ENCODE results near the gene GIGYF1.
"Not testable (repeated sequence)": the region's sequence is repeated elsewhere in the genome, so short reads cannot be mapped to it uniquely, and the experiment has no call there.

The GIGYF1 gene

DNA sequence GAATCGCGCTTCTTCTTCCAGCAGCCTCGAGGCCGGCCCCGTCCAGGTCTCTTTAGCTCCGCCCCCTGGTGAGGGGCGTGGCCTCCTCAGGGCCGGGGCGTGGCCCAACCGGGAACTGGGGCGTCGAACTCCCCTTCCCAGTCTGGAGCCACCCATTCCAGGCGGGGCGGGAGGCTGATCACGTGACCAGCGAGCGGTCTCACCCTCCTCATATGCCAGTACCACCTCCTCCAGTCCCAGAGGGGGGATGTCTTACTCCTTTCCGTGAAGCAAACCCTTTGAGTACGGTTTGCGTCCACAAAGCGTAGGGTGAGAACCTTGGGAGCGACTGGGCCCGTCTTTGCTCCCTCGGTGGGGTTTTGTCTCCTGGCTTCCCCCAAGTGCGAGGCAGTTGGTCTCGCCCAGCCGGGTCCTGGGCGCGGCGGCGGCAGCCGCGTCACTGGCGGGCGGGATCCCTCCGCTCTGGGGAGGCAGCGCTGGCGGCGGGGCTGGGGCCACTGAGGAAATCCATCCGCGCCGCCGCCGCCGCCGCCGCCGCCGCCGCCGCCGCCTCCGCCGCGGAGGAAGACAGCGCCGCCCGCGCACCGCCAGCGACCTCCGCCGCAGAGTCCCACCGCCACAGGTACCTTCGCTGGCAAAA lies 20.6 kb downstream of the GIGYF1 start, which contains the start of gene GNB2:
TSS of gene GNB2 (plus strand) at position 439 of the 640 bp plus-strand sequence. CDS start 2,526 bp downstream, outside the sequence.
- peak; percentile 99 for DNase-seq (ENCODE audit: low read depth, low spot score)

DNA sequence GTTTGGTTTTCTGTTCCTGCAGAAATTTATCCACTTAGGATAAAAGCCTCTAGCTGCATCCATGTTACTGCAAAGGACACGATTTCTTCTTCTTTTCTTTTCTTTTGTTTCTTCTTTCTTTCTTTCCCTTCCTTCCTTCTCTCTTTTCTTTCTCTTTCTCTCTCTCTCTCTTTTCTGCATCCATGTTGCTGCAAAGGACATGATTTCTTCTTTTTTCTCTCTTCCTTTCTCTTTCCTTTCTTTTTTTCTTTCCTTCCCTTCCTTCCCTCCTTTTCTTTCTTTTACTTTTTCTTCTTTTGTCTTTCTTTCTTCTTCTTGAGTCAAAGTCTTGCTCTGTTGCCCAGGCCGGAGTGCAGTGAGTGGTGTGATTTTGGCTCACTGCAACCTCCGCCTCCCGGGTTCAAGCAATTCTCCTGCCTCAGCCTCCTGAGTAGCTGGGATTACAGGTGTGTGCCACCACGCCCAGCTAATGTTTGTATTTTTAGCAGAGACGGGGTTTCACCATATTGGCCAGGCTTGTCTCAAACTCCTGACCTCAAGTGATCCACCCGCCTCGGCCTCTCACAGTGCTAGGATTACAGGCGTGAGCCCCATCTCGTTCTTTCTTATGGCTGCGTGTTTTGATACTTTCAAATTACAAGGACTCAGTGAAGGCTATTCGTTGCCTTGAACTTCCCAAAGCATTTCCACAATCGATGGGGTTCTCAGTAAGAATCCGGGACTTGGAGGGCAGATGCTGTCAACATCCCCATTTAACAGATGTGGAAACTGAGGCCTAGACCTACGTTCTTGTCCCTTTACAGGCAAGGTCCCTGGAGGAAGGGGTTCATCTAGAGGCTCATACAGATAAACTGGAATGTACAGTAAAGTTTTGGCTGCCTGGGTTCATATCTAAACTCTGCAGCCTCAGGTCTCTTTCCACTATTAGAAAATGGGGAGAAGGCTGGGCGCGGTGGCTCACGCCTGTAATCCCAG lies 22.4 kb downstream of the GIGYF1 start:
- DNase-seq (ENCODE audit: low read depth, low spot score), result no peak

DNA sequence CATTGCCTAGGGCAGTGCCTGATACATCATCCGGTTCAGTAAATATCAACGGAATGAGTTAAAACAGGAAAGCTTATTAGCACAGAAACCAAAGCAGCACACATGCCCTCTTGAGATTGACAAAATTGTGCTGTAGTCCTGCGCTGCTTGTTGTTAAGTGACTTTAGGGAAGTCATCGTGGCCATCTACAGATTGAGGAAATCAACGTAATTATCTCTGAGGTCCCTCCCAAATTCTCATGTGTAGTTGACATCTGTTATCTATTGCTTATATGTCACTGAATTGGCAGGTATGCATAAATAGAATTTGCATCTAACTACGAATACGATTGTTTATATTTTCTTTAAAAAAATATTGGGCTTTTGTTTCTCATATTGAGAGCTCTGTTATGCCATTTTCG lies 24.0 kb downstream of the GIGYF1 start:
- DNase-seq (ENCODE audit: low read depth, low spot score), result no peak

DNA sequence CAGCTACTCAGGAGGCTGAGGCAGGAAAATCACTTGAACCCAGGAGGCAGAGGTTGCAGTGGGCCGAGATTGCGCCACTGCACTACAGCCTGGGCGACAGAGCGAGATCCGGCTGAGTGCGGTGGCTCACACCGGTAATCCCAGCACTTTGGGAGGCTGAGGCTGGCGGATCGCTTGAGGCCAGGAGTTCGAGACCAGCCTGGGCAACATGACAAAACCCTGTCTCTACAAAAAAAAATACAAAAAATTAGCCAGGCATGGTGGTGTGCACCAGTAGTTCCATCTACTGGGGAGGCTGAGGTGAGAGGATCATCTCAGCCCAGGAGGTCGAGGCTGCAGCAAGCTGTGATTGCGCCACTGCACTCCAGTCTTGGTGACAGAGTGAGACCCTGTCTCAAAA lies 24.9 kb downstream of the GIGYF1 start:
- DNase-seq (ENCODE audit: low read depth, low spot score), result not testable (repeated sequence)

DNA sequence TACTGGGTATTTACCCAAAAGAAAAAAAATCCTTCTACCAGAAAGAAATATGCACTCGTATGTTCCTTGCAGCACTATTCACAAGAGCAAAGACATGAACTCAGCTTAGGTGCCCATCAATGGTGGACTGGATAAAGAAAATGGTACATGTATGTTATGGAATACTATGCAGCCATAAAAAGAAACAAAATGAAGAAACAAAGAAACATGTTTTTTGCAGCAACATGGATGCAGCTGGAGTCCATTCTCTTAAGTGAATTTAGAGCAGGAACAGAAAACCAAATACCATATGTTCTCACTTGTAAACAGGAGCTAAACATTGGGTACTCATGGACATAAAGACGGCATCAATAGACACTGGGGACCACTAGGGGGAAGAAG lies 26.0 kb downstream of the GIGYF1 start:
- DNase-seq (ENCODE audit: low read depth, low spot score), result no peak

DNA sequence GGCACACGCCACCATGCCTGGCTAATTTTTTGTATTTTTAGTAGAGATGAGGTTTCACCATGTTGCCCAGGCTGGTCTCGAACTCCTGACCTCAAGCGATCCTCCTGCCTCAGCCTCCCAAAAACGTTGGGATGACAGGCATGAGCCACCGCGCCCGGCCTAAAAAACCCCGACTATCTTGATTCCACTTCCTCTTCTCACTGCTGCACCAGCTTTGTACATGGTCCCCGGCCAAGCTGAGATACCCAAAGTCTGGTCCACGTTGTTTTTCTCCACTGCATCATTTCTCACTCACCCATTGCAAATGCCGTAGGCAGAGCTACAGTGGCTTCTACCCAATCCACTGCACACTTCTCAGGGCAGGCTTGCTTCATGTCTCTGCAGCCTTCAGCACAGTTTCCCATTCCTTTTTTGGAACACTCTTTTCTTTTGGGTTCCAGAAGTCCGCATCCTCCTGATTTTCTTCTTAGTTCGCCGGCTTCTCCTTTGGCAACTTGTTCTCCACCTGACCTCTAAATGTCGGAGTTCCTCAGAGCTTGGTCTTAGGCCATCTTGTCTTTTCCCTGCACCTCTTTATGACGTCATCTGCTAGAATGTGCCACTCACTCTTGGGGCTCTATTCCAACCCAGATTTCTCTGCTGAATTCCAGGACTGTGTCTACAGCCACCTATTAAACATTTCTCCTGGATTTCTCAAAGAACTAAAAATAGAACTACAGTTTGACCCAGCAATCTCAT lies 26.6 kb downstream of the GIGYF1 start:
- no peak for DNase-seq (ENCODE audit: low read depth, low spot score)

DNA sequence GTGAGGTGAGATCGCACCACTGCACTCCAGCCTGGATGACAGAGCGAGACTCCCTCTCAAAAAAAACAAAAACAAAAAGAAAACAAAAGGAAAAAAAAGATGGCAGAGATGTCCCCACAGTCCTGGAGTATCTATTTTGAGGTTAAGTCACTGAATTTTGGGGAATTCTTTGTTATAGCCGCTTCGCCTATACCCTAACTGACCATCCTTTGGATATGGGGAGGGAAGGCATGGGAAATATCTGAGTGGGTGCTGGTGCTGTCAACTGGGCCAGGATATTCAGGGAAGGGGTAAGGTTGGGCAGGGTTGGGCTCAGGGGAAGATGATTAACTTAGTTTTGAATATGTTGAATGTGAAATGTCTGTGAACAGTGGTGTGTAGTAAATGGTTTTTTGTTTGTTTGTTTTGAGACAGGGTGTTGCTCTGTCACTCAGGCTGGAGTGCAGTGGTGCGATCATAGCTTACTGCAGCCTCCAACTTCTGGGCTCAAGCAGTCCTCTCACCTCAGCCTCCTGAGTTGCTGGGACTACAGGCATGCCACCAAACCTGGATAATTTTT lies 28.8 kb downstream of the GIGYF1 start:
- no peak for DNase-seq (ENCODE audit: low read depth, low spot score)

DNA sequence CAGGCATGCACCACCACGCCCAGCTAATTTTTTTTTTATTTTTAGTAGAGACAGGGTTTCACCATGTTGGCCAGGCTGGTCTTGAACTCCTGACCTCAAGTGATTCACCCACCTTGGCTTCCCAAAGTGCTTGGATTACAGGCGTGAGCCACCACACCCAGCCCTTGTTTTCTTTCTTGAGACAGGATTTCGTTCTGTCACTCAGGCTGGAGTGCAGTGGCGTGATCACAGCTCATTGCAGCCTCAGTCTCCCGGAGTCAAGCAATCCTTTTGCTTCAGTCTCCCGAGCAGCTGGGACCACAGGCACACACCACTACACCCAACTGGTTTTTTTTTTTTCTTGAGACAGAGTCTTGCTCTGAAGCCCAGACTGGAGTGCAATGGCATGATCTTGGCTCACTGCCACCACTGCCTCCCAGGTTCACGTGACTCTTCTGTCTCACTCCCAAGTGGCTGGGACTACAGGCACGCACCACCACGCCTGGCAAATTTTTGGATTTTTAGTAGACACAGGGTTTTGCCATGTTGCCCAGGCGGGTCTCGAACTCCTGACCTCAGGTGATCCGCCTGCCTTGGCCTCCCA lies 31.8 kb downstream of the GIGYF1 start:
- DNase-seq (ENCODE audit: low read depth, low spot score), result not testable (repeated sequence)

DNA sequence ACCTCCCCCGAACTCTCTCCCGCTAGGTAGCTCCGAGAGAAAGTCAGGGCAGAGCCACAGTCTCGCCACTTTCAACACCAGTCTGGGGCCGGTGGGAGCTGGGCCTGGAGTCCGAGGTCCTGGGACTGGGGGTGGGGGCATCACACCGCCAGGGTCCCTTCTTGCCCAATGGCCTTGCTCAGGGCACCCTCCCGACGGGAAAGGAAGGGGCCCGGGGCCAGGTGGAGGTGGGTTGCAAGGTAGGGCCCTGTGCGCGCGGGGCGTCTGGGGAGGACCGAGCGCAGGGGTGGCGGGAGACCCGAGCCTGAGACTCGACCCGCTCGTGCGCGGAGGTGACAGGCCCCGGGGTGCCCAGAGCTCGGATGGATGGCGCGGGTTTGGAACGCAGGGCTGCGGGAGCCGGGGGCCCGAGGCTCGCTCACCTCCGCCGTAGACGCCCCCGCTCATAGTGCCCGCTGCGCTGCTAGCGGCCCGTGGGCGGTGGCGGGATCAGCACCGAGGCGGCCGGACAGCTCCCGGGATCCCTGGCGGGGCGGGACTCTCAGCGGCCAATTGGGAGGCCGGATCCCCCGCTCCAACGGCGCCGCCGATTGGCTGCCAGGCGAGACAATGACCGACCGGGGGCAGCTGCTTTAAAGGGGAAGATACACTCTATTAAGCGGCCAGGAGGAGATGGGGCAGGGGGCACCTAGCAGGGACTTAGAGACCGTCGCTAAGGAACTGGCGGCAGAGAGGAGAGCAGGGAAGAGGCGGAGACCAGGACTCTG lies 38.0 kb downstream of the GIGYF1 start, which contains the start of gene ACTL6B:
TSS of gene ACTL6B (minus strand) at position 541 of the 767 bp plus-strand sequence. CDS start at position 447, 94 bp downstream.
- DNase-seq (ENCODE audit: low read depth, low spot score), result no peak

DNA sequence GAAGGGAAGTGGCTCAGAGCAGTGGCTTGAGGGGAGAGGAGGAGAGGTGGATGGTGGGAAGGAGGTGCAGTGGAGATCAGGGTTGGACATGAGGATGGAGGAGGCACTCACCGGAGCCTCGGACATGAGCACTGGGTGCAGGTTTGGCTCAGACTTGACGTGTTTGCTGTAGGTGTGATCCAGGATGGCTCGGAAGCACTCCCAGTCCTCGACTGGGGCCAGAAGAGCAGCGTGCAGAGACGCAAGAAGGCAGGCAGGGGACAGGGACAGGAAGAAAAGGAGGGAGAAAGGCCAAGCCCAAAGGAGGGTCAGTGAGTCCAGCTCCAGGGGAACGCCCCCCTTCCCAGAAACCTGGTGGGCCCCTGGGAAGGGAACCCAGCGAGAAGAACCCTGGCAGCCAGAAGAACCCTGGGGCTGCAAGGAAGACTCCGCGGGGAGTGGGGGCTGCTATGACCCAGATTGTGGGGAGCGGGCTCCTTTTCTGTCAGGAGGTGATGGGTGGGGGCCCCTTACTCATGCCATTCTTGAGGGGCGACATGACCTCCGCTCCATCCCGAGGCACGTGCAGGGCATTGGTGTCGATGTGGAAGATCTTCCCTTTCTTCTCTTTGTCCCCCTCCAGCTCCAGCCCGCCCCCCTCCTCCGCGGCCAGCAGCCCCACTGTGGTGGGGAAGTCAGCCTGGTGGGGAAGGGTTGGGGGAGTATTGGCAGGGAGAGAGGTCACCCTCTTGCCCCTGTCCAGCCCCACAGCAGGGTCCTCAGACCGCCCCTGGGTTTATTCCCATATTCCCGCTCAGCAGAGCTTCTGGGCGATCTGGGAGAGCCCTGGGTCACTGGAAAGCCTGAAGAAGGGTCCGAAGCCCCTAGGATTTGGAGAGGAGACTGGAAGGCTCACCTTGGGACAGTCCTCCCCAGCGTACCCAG lies 38.9 kb downstream of the GIGYF1 start:
- no peak for DNase-seq (ENCODE audit: low read depth, low spot score)

DNA sequence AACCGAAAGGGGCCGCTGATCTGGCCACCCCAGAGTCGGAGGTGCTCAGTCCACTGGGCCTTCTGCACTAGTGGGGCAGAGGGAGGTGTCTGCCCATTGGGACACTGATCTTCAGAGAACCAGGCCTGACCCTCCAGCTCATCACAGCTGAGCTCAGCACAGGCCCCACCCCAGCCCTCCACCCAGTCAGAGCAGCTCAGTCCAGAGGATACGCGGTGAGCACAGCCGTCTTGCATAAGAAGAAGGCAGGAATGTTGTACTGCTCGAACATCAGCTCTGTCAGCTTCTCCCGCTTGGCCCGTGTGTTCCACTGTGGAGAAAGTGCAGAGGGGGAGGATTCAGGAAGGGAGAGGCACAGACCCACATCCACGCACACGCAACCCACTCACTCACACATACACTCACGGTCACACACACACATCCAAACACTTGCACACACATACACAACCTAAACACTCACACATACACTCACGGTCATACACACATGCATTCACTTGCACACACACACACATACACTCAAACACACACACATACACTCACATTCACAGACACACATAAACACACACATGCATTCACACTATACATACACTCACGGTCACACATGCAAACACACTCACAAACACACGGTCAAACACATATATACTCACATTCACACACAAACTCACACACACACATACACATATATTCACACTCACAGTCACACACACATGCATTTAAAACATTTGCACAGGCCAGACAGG lies 44.1 kb downstream of the GIGYF1 start:
- DNase-seq (ENCODE audit: low read depth, low spot score), result no peak

DNA sequence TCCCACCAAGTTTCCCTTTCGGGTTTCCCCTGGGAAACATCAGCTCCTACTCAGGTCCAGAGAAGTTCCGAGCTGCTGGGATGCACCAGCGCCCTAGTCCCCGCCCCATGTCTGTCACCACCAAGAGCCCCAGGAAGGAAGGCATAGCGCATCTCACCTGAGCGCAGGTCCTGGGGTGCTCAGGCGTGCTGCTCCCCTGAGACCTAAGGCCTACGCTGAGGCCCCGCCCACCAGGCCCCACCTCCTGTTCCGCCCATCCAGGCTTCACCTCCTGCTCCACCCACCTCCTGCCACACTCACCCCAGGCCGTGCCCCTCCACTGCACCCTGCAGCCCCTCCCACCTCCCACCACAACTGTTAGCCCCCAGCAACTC lies 51.5 kb downstream of the GIGYF1 start:
- no peak for DNase-seq (ENCODE audit: low read depth, low spot score)

DNA sequence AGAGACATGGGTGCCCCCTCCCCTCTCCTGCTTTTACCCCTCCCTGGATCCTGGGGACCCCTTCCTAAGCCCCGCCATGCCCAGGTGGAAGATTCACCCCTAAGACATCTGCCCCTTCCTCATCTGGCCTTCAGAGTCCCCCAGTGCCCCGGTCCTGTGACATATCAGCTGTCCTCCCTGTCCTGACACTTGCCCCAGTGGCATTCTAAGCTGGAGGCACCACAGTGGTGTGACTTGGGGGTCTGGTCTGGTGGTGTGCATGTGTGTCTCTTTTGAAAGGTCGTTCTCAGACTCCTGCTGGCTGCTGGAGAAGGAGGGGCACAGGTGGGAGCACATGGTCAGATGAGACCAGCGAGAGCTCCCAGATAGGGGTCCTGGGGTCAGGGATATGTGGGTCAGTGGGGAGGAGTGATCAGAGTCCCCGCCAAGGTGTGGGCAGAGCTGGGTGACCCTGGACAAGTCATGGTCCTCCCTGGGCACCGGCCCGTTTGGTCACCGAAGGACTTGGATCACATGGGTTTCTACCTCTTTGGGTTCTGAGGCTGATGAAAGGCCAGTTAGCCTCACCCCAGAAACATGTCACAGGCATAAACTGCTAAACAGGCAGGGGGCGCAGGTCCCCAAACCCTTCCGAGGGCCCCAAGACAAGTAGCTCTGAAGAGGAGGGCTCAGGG lies 52.1 kb downstream of the GIGYF1 start:
- no peak for DNase-seq (ENCODE audit: low read depth, low spot score)

DNA sequence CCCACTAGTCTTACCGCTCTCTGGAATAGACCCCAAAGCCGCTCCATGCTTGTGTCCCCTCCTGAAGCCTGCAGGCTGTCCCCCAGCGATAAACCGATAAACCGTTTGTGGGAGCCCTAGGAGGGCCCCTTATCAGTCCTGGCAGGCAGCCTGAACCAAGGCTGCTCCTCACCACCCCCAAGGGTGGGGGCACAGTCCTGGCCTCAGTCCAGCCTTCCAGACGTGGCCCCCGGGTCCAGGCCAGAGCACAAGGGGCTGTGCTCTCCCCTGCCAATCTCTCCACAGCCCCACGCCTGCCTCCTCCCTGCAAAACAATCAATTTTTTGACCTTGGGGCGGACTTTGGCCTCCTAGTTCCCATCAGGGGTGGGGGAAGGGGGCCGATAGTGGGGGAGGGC lies 52.6 kb downstream of the GIGYF1 start, which contains the start of gene TFR2:
TSS of gene TFR2 (minus strand) at position 90 of the 397 bp plus-strand sequence. CDS start at position 47, 43 bp downstream.
- no peak for DNase-seq (ENCODE audit: low read depth, low spot score)

DNA sequence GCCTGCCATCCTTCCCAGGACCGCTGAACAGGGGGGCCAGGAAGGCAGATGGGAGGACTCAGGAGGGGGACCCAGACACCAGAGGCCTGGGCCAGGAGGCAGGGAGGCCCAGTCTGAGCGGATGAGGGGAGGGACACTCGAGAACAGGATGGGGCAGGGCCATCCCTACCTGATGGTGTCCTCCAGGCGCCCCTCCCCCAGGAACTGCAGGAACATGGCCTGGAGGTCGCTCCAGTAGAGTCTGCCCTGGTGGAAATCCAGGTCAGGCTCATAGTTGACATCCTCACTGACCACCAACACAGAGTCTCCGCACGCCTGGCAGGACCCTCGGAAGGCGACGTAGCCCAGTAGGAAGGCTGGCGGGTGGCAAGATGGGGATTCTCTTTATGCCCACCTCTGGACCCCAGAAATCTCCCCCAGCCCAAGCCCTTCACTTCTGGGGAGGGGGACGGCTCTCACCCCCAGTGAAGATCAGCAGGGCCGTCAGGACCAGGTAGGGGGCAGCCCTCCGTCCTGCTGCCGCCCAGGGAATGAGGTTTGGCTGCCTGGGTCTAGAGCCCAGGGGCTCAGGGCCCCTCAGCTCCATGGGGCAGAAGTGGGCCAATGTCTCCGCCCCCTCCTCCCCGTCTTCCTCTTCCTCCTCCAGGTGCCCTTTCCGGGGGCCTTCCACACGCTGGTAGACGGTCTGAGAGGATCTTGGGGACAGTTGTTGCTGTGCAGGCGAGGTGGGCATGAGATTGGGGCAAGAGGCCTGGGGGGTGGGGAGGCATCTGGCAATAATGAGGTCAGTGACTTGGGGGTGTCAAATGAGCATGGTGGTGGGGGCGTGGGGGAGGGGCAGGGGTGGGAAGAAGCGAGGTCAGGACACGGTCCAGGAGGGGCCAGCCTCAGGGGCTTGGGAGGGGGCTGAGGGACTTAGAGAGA lies 53.3 kb downstream of the GIGYF1 start:
- no peak for DNase-seq (ENCODE audit: low read depth, low spot score)

DNA sequence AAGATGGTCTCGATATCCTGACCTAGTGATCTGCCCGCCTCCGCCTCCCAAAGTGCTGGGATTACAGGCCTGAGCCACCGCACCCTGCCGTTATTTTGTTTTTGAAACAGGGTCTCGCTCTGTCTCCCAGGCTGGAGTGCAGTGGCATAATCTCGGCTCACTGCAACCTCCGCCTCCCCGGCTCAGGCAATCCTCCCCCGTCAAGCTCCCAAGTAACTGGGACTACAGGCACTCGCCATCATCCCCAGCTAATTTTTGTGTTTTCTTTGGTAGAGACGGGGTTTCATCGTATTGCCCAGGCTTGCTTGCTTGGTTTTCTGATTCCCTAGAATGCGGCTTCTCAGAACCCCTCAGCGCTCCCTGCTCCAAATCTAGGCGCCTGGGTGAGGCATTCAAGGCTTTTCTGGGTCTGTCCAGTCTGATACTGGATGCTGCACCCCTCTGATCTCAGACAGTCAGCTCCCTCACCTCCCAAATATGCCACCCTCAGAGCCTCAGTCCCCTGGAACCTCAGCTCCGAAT lies 54.0 kb downstream of the GIGYF1 start:
- no peak for DNase-seq (ENCODE audit: low read depth, low spot score)
